GM10847 (cell line): ENCODE measurements around the gene EFTUD2.

ENCODE experiments used
- POLR2A ChIP-seq: IDR thresholded peaks from 2 replicates; pipeline ENCODE4 v1.6.1; 2011; ENCODE audit not compliant: insufficient read length; ENCODE audit errors: extremely low read depth

EFTUD2 gene

DNA sequence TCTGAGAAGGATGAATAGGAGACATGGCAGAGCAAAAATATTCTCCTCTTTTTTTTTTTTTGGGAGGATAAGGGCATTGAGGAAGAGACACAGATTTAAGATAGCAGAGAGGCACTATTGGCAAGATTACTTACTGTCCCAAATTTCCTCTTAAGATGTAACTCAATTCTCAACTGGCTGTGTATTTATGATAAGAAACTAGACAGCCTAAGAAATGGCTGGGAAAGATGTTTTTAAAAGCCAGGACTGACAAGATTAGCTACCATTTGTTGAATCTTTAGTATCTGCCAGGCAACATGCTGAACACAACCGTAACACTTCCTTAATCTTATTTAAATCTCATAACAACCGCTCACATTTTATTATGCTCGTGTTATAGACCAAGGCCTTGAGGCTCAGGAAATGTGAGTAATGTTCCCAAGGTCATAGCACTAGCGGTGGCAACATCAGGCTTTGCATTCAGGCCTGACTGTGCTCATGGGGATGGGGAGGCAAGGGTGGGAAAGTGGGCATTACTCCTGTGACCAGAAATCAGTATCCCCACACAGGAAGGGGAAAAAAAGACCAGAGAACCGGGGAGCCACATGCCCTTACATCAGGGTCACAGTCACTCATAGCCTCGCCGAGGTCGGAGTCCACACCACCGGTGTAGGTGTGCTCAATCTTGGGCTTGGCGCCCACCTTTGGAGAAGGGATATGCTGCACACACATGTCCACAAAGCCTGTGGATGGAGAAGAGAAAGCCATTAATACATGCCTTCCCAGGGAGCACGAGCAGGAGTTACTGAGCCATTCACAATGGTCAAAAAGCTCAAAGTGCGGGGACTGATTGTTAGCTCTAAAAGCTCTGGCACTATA, 36.0 kb downstream of the EFTUD2 start:
- TF ChIP-seq POLR2A: no peak

DNA sequence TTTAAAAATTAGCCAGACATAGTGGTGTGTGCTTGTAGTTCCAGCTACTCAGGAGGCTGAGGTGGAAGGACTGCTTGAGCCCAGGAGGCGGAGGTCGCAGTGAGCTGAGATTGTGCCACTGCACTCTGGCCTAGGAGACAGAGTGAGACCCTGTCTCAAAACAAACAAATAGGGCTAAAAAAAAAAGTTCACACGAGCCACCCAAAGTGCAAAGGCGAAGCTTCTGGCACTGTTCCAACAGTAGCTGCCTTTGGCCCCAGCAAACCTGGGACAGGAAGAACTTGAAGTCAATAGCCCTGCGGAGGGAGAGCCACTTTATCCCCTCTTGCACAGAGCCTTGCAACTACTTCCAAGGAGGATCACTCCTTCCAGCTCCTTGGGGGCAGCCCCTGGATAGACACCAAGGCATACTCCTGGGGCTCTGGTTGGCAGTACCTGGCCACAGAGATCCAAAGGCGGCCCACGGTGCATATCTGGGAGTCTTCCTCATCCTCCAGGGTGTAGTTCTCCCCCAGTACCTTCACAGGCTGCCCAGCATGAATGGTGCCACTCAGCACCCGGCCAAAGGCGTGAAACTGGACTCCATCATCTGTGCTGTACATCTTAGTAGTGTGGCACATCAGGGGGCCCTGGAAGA, 36.8 kb downstream of the EFTUD2 start:
- no peak for TF ChIP-seq POLR2A

DNA sequence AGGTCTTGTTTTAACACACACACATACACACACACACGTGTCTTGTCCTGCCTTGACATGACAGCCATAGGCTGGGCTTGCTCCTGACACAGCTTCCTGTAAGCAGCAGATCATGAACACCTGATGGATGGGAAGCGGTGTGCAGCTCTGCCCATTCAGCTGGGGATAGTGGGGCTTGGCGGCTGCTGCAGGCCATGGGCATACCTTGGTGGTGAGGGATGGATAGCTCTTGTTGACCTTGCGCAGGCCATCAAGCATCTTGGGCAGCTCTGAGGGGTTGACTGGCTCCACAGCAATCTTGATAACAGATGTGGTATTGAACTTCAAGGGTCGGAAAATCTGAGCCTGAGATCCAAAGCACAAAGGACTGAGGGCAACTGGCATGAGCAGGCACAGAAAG, 39.5 kb downstream of the EFTUD2 start:
- TF ChIP-seq POLR2A: no peak

DNA sequence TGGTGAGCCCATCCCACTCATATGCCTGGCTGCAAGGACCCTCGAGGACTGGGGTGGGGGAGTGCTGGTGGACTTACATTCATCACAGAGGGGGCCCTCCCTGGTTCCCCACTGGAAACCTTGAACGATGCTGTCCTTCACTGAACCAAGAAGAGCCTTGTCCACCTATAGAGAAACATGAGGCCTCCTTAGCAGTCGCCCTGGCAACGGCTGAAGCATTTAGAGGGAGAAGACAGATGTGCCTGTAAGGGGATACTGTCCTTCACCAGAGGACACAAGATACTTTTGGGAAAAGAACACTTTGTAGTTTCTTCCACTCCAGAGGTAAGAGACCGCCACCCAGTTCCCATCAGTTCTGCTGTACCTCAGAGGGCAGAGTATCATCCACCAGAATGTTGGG, 45.1 kb downstream of the EFTUD2 start:
- TF ChIP-seq POLR2A: no peak

DNA sequence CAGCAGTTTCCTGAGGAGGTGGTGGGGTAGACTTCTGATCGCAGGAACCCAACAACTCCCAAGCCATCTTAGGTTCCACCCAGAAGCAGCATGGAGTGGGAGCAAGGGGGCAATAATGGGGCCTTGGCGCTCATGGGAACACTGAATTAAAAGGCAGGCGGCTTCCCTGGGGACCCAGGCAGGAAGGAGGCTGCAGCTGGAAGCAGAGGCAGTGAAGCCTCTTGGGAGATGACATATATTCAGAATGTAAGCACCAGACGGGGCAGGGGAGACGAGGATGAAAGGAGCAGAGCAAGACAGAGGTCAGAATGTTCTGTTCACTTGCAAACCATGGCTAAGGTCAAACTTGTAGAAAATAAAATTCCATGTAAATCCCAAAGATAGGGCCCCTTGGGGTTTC, 48.6 kb downstream of the EFTUD2 start:
- TF ChIP-seq POLR2A: no peak

DNA sequence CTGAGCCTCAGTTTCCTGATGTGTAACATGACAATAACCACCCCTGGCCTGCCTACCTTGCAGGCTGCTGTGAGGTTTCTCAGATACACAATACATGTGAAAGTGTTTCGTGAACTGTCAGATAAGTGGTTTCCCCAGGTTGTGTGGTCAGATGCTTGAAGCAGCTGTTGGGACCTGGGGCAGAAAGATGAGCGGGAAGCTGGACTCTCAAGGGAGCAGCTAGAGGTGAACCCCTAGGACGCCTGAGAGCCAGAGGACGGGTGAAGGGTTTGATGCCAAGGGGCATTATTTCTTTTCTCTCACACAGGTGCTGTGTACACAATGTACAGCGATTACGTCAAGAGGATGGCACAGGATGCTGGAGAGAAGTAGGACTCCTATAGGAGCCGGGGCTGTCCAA, 49.2 kb downstream of the EFTUD2 start:
- no peak for TF ChIP-seq POLR2A

DNA sequence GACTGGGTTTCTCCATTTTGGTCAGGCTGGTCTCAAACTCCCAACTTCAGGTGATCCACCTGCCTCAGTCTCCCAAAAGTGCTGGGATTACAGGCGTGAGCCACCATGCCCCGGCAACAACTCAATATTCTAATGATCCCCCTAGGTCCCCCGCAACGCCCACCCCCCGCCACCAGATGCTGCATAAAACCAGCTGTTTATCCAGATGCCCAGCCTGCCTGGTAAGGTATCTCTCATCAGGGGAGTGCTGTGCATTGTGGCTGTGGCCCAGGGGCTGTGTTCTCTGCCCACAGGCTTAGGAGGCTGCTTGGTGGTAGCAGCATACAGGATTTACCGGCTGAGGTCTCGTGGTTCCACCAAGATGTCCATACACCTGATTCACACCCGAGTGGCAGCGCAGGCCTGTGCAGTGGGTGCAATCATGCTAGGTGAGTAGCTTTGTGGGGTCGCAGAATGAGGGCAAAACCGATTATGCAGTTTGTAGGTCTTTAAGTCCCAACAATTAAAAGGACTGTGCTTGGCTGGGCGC, 50.2 kb downstream of the EFTUD2 start:
- TF ChIP-seq POLR2A: no peak

DNA sequence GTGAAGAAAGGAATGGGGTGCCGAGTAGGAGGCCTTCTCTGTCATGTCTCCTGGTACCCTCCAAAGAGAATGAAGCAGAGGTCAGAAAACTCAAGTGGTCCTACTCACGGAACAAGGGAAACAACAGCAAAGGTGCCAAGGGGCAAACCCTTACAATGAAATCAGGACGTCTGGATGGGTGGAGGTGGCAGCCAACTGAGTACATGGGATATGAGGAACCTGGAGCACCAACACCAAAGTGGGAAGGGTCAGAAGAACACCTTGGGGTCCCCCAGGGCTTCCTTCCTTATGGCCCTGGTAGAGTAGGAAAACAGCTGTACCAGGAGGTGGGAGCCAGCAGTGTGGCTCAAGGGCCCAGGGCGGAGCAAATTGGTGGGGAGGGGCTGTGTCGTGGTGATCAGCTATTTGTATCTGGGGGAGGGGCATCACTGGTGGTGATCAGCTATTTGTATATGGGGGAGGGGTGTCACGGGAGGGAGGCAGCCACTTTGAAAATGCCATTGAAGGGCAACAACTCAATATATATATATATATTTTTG, 50.9 kb downstream of the EFTUD2 start:
- TF ChIP-seq POLR2A: no peak

DNA sequence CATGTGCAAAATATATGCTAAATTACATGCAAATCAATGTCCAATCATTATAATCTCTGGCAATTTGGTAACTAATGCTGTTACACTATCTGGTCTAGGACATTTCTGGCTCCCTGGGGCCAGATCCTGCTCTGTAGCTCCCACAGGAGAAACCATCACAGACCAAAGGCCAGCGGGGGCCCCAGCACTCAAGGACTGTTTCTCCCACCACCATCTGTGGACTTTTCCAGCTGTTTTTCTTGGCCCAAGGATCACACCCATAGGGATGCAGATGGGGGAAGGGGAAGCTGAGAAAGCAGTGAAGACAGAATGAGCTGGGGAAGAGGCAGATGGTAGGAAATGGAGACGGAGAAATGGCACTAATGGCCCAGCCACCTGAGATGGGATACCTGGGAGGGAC, 51.7 kb downstream of the EFTUD2 start, which contains the start of gene HIGD1B:
Gene HIGD1B, plus strand, starts transcription at position 298 of the 400 bp plus-strand sequence. CDS start 270 bp downstream, outside the sequence.
- TF ChIP-seq POLR2A: no peak

DNA sequence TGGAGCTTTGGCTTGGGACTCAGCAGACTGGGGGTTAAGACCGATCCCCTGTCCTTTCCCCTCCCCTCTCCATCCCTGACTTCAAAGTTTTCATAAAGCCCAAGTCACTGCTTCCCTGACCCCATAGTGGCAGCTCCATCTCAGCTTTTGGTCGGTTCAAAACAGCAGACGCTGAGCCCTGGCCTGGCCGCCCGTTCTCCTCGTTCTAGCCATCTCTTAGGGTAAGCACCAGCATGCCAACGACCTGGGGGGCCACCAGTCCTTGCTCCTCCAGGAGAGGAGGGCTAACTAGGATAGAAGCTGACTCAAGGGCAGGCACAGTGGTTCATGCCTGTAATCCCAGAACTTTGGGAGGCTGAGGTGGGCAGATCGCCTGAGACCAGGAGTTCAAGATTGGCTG, 53.0 kb downstream of the EFTUD2 start:
- TF ChIP-seq POLR2A: no peak

DNA sequence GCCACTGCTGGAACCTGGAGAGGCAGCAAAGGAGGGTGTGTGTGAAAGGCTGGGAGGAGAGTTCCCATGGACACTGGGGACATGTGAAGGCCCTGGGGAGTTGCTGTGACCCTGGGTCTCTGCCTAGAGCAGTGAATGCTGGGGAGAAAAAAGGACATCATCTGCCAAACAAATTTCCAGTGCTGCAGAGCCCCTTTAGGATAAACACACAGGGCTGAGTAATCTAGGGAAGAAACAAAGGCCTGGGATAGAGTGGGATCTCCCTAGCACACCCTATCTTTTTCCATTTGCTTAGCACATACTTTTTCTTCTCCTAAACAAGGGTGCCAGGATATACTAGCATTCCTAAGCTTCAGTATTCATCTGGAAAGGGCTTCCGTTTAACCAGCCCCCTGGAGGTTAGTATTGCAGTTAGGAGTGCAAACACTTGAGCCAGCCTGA, 54.8 kb downstream of the EFTUD2 start:
- no peak for TF ChIP-seq POLR2A

DNA sequence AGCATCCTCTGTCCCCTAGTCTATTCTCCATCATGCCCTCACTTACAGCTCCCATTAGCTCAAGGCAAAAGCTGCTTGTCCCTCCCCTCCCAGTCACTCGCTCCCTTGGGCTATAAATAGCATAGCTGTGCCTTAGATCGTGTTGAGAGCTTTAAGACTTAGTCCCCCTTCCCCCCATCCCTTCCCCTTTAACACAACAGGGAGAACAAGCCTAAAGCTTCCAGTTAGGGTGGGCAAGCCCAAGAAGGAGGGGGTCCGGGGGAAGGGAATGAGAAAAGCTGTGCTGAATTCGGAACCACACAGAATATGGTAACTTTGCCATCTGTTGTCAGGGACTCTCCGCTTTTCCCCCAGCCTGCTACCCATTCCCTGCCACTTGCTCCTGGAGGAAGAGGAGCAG, 56.5 kb downstream of the EFTUD2 start:
- TF ChIP-seq POLR2A: no peak

DNA sequence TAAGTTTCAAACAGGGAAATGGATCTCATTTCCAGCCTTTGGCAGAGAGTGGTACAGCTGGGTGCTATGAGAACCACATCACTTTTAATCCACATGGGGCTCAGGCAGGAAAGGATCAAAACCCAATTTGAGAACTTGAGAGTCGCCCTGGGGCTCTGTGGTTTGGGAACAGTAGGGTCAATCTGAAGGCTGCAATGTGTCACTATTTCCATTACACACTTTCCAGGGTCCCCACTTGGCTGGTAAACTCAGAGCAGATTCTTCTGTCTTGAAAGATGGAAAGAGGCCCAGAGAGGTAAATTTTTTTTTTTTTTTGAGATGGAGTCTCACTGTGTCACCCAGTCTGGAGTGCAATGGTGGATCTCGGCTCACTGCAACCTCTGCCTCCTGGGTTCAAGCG, 58.3 kb downstream of the EFTUD2 start:
- TF ChIP-seq POLR2A: no peak

DNA sequence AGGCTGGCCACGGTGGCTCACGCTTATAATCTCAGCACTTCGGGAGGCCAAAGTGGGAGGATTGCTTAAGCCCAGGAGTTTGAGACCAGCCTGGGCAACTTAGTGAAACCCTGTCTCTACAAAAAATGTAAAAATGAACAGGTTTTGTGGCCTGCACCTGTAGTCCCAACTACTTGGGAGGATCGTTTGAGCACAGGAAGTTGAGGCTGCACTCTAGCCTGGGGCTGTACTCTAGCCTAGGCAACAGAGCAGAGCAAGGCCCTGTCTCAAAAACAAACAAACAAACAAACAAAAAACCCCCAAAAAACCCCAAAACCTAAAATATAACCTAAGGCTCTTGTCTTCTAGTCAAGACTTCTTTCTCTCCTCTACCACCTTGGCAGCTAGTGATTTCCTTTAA, 59.0 kb downstream of the EFTUD2 start:
- no peak for TF ChIP-seq POLR2A

DNA sequence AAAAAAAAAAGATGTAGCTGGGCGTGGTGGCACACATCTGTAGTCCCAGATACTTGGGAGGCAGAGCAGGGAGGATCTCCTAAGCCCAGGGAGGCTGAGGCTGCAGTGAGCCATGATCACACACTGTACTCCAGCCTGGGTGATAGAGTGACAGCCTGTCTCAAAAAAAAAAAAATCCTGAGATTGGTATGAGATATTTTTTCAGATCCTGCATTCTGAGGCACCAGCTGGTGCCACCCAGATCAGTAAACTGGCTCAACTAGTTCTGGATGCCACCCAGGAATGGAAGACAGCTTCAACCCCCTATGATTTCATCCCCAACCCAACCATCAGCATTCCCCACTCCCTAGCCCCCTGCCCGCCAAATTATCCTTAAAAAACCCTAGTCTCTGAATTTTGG, 62.0 kb downstream of the EFTUD2 start:
- TF ChIP-seq POLR2A: no peak

DNA sequence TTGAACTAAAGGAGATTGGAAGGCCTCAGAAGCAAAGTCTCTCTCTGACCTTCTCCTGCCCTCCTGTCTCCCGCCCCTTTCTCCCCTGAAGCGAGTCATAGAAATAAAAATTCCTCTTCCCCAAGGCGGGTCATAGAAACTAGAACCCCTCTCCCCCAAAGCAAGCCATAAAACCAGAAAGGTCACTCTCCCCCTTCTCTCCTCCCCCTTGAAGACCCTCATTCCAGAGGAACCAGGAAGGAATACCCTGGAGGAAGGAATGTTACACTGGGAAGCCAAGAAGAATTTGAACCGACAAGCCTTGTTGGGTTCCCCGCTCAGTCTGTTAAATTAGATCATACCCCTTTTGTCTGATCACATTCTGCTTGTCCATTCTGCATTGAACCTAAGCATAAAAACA, 66.4 kb downstream of the EFTUD2 start:
- no peak for TF ChIP-seq POLR2A
